Astrocyte of the hippocampus (primary cell): ENCODE data around the gene AMER2.
"Not testable (repeated sequence)": the region's sequence is repeated elsewhere in the genome, so short reads cannot be mapped to it uniquely, and the experiment has no call there.

Experiments used
- DNase-seq: peaks from one replicate; pipeline ENCODE4 v3.0.0; 2011; ENCODE audit warnings: low read depth, low spot score

The AMER2 gene

GRCh38 chr13:25181597-25181996, 9.5 kb upstream of the AMER2 start:
- no peak for DNase-seq

- no peak for DNase-seq
These were observed 8.9 kb upstream of the AMER2 start for GRCh38 chr13:25180775-25181537.

GRCh38 chr13:25179832-25180774, 8.0 kb upstream of the AMER2 start:
- DNase-seq, result peak; percentile 28

- DNase-seq, result no peak
These were observed 6.9 kb upstream of the AMER2 start for GRCh38 chr13:25179011-25179410.

GRCh38 chr13:25178070-25178469, 6.0 kb upstream of the AMER2 start:
- DNase-seq, result no peak

- DNase-seq, result no peak
These were observed 5.5 kb upstream of the AMER2 start for GRCh38 chr13:25177636-25178035.

- DNase-seq, result no peak
These were observed 4.9 kb upstream of the AMER2 start for GRCh38 chr13:25177012-25177411.

- no peak for DNase-seq
These were observed 3.3 kb upstream of the AMER2 start for GRCh38 chr13:25175431-25175830.

- DNase-seq, result no peak
These were observed 2.9 kb upstream of the AMER2 start for GRCh38 chr13:25175026-25175425.

- no peak for DNase-seq
These were observed 2.2 kb upstream of the AMER2 start for GRCh38 chr13:25174304-25174703.

- no peak for DNase-seq
These were observed 179 bp upstream of the AMER2 start for GRCh38 chr13:25172303-25172630.

GRCh38 chr13:25171170-25171516, 945 bp downstream of the AMER2 start:
- no peak for DNase-seq

- DNase-seq, result peak; percentile 52
These were observed 1.5 kb downstream of the AMER2 start for GRCh38 chr13:25170554-25171111.

GRCh38 chr13:25169951-25170553, 2.0 kb downstream of the AMER2 start:
- no peak for DNase-seq

GRCh38 chr13:25169356-25169755, 2.7 kb downstream of the AMER2 start:
- DNase-seq, result no peak

GRCh38 chr13:25168790-25169189, 3.3 kb downstream of the AMER2 start:
- no peak for DNase-seq

- DNase-seq, result no peak
These were observed 4.5 kb downstream of the AMER2 start for GRCh38 chr13:25167382-25168174.

- no peak for DNase-seq
These were observed 5.8 kb downstream of the AMER2 start for GRCh38 chr13:25166306-25166705.

- no peak for DNase-seq
These were observed 6.4 kb downstream of the AMER2 start for GRCh38 chr13:25165663-25166062.

- not testable (repeated sequence) for DNase-seq
These were observed 6.9 kb downstream of the AMER2 start for GRCh38 chr13:25165163-25165562.

GRCh38 chr13:25157681-25158080, 14.4 kb downstream of the AMER2 start:
- no peak for DNase-seq
